Measurements from ENCODE around the gene MAP2K5.

DNA sequence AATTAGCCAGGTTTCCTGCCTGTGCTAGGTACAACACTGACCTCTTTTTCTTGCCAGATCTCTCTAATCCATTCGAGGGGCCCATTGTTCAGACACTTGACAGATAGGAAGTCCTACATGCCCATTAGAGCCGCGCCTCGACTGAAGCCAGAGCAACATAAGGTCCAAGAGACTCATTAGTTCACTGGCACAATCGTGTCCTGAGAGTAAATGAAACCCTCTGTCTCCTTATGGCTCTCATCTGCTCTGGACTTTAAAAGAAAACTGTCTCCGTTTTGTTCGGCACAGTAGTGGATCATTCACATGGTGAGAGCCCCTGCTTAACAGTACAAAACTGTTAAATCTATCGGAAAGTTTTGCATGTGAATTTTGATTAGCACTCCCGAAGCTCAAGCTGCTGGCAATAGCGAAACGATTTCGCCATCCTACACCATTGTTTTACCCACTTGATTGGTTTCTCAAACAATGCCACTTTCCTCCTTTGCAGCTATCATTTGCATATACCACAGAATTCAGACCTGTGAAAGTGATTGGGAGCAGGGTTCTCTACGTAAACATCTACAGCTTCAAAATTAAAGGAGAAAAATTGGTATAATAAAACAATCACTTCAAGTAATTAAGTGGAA, 40.6 kb upstream of the MAP2K5 start:
- no peak for TF ChIP-seq TOX (CRISPR knock-in tag; IDR thresholded peaks at IDR 0.05; ENCODE audit: borderline replicate concordance)
- no peak for TF ChIP-seq ZC3H10 (CRISPR knock-in tag; IDR thresholded peaks at IDR 0.05)
- no peak for TF ChIP-seq RARB (CRISPR knock-in tag; IDR thresholded peaks at IDR 0.05)
- no peak for TF ChIP-seq ISL1 (CRISPR knock-in tag; IDR thresholded peaks at IDR 0.05)
- TF ChIP-seq, protein P1, sequence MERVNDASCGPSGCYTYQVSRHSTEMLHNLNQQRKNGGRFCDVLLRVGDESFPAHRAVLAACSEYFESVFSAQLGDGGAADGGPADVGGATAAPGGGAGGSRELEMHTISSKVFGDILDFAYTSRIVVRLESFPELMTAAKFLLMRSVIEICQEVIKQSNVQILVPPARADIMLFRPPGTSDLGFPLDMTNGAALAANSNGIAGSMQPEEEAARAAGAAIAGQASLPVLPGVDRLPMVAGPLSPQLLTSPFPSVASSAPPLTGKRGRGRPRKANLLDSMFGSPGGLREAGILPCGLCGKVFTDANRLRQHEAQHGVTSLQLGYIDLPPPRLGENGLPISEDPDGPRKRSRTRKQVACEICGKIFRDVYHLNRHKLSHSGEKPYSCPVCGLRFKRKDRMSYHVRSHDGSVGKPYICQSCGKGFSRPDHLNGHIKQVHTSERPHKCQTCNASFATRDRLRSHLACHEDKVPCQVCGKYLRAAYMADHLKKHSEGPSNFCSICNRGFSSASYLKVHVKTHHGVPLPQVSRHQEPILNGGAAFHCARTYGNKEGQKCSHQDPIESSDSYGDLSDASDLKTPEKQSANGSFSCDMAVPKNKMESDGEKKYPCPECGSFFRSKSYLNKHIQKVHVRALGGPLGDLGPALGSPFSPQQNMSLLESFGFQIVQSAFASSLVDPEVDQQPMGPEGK (CRISPR knock-in tag; IDR thresholded peaks at IDR 0.05; ENCODE audit: borderline replicate concordance) = no peak
- TF ChIP-seq, protein P2, sequence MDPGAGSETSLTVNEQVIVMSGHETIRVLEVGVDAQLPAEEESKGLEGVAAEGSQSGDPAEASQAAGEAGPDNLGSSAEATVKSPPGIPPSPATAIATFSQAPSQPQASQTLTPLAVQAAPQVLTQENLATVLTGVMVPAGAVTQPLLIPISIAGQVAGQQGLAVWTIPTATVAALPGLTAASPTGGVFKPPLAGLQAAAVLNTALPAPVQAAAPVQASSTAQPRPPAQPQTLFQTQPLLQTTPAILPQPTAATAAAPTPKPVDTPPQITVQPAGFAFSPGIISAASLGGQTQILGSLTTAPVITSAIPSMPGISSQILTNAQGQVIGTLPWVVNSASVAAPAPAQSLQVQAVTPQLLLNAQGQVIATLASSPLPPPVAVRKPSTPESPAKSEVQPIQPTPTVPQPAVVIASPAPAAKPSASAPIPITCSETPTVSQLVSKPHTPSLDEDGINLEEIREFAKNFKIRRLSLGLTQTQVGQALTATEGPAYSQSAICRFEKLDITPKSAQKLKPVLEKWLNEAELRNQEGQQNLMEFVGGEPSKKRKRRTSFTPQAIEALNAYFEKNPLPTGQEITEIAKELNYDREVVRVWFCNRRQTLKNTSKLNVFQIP (CRISPR knock-in tag; IDR thresholded peaks at IDR 0.05; ENCODE audit: borderline replicate concordance, low read depth) = no peak
- no peak for TF ChIP-seq ZFP30 (CRISPR knock-in tag; IDR thresholded peaks at IDR 0.05)
- no peak for TF ChIP-seq ZFP3 (CRISPR knock-in tag; IDR thresholded peaks at IDR 0.05)
